Cerebellar cortex (tissue), 1 donor: Measurements from ENCODE around the gene RPL13.
"Not testable (repeated sequence)": the region's sequence is repeated elsewhere in the genome, so short reads cannot be mapped to it uniquely, and the experiment has no call there.

Experiments used
- DNase-seq: peaks from one replicate; pipeline ENCODE4 v3.0.0-alpha.2; 2015; ENCODE audit warnings: low spot score

RPL13 gene

DNA sequence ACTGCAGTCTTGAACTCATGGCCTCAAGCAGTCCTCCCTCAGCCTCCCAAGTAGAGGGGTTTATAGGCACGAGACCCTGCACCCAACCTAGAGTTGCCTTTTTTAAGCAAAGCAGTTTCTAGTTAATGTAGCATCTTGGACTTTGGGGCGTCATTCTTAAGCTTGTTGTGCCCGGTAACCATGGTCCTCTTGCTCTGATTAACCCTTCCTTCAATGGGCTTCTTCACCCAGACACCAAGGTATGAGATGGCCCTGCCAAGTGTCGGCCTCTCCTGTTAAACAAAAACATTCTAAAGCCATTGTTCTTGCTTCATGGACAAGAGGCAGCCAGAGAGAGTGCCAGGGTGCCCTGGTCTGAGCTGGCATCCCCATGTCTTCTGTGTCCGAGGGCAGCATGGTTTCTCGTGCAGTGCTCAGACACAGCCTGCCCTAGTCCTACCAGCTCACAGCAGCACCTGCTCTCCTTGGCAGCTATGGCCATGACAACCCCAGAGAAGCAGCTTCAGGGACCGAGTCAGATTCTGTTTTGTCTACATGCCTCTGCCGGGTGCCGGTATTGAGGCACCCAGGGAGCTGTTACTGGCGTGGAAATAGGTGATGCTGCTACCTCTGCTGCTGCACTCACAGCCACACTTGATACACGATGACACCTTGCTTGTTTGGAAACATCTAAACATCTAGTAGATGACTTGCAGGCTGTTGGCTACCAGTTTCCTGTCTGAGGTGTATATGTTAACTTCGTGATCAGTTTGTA is 3.3 kb downstream of the RPL13 start:
- DNase-seq = no peak

DNA sequence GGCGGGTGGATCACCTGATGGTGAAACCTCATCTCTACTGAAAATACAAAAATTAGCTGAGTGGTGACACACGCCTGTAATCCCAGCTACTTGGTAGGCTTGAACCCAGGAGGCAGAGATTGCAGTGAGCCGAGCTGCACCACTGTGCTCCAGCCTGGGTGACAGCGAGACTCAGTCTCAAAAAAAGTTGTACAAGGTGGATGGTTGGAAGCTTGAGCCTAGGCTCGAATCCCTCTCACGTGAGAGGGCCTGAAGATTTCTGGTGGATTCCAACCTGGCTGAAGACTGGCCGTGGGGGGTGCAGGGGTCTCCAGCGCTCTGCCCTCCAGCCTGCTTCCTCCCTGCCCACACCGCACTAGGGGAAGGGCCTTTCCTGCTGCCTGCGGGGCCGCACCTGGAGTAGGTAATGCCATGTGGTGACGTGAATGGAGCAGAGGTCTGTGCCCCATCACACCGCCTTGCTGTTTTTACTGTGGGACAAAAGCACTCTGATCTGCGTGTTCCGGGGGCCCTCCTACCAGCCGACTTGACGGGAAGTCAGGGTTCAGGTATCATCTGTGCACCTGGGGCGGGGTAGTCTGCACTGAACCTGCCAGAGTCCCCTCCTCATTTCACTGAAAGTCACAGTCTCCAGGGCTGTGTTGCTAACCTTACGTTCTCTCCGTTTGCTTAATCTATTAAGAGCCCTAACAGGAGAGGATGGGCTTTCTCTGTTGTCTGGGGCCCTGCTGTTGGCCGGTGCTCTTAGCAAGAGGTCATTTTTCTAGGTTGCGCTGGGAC is 4.2 kb downstream of the RPL13 start:
- DNase-seq = peak; percentile 64

DNA sequence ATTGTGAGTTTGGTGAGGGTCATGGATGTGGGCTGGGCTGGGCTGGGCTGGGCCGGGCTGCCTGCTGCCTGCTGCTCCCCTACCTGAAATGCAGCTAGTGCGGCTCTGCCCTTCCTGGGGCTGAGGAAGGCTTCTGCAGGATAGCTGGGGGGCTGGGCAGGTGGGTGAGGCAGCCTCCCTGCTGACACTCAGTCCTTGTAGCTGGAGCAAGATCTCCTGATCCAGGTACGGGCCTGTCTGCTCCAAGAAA is 4.7 kb downstream of the RPL13 start:
- peak; percentile 79 for DNase-seq

DNA sequence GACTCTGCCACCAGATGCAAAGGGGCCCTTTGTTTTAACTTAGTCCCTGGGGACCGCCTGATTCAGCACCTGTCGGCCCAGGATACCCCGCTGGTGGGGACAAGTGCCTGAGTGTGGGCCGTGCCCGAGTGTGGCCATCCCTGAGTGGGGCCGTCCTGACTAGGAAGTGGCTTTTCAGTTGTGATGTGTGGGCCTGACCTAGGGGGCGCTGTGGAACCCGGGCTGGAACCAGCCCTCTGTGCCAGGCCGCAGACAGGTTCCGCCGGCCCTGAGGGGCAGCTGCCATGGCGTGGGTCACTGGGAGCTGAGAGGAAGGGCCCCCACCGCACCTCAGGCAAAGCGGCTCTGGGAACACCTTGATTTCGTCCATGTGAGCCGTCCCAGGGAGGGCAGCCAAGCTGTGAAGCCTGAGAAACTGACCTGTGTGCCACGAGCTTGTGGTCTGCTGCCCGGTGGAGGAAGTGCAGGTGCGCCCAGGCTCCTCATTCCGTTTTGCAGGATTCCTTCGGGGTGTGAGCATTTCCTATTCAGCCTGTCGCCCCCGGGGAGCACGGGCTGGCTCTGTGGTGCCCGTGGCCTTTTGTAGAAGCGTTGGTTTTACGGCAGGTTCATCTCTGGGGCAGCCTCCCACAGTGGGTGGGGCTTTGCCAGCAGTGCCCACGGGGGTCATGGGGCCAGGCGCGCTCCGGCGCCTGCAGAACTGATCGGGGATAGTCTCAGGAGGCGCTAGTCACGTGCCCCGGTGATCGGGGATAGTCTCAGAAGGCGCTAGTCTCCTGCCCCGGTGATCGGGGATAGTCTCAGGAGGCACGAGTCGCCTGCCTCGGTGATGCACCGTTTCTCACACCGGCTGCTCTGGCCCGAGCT is 5.3 kb downstream of the RPL13 start:
- peak; percentile 59 for DNase-seq

DNA sequence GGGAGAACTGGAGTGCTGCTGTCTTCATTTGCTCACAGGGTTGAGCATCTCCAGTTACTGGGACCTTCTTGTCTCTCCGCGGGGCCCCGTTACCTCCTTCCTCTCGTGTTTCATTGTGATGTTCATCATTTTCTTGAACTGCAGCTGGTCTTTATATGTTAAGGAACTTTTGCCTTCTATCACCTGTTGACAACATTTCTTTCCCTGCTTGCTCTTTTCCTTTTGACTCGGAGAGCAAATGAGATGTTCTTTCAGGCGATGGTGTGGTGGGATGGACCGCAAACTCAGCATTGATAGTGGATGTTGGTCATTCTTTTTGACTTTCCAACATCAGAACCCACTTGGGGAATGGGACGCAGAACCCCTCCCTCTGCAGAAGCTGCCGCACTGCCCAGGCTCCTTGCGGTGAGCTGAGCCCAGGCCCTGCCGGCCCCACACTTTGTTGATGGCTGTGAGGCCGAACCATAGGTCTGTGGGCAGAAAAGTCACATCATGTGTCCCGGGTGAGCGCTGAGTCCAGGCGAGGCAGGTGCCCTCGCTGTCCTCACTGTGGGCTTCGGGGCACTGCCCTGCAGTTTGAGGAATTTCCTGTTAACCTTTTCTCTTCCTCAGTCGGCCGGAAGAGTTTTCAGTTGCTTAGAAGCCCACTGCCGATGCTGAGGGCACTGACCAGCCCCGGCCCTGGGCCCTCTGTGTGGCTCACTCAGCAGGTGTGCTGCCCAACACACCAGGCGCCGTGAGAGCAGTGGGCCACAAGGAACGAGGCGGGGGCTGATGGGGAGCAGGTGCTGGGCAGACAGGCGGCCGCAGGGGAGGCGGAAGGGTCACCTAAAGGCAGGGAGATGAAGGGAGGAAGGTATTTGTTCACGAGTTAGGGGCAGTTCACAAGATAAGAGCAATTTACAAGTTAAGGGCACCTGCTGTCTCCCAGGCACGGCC is 7.4 kb downstream of the RPL13 start:
- DNase-seq = no peak

DNA sequence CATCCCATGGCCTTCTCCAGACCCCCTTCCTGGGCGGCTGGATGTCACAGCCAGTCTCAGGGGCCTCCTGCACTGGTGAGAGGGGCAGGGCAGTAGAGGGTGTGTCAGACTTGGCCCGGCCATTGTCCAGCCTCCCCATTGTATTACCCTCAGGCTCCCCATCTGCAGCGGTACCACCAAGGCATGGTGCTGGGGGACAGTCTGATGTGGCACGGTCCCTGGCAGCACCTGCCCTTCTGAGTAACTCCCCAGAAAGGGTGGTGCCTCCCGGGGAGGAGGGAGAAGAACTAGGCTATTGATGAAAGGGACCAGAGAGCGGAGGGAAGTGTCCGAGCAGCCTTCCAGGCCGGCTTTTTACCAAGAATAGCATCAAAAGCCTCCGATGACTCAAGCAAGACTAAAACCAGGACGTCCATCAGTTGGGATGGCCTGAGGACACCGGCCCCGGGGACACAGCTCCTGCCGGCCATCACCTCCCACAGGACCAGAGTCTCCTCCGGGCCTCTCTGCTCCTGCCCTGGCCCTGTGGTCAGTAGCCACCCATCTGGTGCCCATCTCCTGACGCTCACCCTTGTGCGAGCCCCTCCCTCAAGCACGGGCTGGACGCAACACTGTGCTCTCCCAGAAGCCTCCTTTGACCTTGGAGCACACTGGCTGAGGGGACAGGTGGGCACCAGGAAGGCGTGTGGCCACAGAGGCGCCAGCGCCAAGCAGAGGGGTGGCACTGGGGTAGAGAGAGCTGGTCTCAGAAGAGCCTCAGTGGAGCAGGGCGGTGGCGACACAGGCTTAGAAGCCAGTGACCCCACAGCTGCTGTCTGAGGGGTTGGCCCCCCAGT is 9.2 kb downstream of the RPL13 start:
- no peak for DNase-seq

DNA sequence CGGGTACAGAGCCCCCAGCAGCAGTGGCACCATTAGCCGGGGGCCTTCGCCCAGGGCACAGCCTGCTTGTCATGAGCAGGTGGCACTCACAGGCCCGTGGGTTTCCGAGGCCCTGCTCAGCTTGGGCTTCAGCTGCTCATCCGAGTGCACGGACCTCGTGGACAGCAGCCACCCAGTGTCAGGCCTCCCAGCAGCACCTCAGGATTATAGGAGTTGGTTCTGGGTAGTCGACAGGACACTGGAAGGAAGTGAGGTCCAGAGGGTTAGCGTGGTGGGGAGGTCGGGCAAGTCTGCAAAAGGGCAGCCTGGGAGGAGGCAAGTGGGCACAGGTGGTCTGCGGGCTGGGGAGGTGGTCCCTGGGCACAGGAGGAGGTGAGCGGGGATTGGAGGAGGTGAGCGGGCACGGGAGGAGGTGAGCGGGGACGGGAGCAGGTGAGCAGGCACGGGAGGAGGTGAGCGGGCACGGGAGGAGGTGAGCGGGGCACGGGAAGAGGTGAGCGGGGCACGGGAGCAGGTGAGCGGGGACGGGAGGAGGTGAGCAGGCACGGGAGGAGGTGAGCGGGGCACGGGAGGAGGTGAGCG is 10.0 kb downstream of the RPL13 start:
- no peak for DNase-seq

DNA sequence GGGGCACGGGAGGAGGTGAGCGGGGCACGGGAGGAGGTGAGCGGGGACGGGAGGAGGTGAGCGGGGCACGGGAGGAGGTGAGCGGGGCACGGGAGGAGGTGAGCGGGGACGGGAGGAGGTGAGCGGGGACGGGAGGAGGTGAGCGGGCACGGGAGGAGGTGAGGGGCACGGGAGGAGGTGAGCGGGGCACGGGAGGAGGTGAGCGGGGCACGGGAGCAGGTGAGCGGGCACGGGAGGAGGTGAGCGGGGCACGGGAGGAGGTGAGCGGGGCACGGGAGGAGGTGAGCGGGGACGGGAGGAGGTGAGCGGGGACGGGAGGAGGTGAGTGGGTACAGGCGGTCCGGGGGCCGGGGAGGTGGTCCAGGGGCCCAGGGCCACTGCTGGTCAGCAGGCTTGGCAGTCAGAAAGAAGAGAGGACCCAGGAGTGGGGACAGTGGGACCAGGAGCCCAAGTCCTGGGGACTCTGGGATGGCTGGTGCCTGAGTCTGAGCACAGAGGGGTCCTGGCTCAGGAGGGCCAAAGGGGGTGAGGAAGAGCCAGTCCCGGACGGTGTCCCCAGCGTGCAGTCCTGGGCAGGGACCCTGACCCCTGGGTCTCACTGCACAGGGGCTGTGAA is 10.6 kb downstream of the RPL13 start:
- DNase-seq = not testable (repeated sequence)

DNA sequence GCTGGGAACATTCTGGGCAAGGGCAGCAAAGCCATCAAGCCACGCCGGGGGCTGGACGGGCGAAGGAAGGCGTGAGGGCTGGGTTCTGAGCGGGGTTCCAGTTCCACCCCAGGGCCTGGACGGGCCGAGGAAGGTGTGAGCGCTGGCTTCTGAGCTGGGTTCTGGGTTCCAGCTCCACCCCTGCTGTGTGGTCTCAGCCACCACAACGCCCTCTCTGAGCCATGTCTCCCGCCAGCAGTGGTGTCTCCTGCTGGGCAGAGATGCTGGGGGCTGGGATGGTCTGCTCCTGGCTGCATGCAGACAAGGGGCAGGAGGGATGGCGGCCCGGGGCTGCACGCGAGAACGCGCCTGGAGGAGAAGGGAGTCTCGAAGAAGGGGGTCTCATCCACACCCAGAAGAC is 11.2 kb downstream of the RPL13 start:
- no peak for DNase-seq

DNA sequence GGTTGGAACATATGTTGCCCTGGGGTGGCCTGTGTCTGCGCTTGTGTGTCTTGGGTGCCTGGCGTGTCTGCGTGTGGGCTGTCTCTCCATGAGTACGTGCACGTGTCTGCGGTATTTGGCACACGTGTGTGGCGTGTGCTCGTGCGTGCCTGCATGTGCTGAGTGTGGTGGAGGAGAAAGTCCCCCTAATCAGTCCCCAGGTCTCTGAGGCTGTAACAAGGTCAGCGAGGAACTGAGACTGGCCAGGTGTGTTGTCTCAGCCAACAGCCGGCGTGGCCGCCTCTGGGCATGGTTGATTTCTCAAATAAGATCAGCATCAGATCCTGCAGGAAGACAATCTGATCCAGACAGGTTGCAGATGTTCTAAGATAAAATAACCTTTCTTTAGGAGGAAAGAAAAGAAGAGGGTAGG is 11.6 kb downstream of the RPL13 start:
- DNase-seq = no peak

DNA sequence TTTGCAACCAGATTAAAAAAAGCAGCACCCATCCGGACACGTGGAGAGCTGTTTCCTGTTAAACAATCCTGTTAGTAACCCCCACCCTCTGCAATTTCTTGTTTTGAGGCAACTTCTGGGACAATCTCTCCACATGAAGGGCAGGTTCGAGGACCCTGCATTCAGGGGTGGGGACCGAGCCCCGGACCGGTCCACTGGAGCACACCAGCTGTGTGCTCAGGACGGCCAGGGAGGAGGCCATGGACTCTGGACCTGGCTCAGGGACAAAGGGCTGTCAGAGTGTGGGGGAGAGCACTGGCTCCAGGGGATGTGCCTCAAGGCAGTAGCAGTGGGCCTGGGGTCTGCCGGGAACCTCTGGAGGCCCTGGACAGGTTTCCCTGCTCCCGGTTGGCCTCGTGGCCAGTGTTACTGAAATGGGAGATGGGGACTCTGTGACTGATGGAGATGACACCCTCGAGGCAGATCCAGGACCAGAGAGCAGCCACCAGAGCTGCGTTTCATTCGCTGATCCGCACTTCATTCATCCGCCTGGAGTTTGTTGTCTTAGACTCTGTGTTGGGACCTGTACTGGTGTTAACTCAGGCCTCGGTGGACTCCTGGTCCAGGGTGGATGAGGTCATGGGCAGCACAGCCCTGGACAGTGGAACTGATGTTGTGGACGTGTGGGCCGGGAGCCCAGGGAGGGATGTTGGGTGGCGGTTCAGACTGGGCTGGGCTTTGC is 12.2 kb downstream of the RPL13 start:
- no peak for DNase-seq

DNA sequence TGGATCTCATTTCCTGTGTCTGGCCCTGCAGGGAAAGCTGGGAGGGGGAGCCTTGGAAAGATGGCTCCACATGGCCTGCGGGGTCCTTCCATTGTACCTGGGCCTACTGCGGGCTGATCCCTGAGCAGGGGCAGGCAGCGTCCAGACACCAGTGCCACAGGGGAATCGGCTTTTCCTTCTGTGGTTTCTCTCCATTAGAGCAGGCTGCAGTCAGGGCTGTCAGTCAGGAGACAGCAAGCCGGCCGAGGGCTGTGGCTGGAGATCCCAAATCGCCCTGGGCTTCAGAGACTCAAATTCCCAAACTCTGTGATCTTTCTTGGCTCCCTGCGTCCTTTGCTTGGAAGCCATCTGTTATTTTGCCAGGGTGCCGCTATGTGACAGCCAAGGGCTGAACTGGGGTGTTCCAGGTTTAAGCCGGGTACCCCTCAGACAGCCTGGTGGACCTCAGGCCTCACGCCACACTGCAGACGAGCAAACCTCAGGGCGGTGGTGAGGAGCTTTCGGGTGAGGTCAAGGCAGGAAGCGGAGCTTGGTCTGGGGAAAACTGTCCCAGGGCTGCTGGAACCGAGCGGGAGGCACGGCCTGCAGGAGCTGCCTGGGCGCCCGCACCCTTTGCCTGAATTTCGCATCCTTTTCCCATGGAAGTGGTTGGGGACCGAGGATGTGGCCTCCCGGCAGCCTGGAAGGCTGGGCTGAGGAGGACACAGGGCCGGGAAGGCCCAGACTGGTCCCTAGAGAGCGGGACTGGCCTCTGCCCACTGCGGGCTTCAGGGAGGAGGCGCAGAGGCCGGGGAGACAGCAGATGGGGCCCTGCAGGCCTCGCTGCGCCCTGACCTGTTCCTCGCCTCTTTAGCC is 13.6 kb downstream of the RPL13 start:
- DNase-seq = no peak

DNA sequence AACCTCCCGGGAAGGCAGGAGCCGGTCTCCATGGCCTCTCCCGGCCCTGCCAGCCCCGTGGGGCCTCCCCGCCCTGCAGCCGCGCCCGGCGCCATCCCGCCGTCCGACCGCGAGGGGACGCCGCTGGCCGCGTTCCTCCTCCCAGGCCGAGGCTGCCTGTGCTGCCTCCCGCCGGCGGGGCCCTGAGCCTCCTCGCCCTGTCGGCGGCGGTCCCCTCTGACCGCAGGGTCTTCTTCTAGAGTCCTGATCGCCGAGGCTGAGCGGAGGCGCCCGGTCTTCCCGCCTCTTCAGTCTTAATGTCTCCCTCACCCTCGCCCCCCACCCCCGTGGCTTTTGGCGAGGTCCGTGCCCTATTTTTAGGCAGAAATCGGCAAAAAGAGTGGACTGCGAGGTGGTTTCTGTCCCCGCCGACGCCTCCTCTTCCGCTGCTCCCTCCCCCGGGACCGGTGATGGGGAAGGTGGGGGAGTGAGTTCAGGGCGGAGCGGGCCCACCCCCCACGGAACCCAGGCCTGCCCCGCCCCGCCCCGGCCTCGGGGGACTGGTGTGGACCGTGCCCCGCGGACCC is 14.3 kb downstream of the RPL13 start:
- DNase-seq = no peak

DNA sequence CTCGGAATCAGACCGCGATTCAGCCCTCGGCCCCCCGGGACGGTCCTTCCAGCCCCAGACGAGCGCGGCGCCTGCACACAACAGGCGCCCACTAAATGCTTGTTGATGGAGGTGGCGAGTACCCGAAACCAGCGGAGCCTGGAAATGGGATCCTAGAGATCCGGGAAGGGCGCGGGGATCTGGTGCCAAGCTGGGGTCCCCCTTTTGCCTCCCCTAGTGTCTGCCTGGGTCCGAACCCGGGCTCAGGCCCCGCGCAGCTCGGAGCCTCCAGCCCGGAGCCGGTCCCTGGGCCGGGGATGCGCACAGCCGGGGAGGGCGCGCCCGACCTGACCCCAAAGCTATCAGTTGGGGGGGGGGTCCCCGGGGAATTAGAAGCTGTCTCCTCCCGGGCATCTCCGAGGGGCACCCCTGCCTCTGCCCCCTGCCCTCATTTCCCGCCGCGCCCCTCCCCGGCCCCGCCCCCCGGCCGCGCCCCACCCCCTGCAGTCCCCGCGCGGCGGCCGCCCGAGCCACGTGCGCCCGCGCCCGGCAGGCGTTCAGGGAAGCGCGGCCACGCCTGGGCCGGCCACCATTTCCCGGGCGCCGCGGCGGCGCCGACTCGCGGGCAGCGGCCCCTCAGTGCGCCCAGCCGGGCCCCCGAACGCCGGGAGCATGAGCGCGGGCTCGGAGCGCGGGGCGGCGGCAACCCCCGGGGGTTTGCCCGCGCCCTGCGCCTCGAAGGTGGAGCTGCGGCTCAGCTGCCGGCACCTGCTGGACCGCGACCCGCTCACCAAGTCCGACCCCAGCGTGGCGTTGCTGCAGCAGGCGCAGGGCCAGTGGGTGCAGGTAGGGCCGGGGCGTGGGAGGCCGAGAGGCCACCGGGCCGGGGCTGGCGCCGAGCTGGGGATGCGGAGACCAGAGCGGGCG is 15.0 kb downstream of the RPL13 start, which contains the start of gene CPNE7:
TSS of gene CPNE7 (plus strand) at position 512 of the 906 bp plus-strand sequence. CDS start at position 652, 140 bp downstream.
- DNase-seq = no peak

DNA sequence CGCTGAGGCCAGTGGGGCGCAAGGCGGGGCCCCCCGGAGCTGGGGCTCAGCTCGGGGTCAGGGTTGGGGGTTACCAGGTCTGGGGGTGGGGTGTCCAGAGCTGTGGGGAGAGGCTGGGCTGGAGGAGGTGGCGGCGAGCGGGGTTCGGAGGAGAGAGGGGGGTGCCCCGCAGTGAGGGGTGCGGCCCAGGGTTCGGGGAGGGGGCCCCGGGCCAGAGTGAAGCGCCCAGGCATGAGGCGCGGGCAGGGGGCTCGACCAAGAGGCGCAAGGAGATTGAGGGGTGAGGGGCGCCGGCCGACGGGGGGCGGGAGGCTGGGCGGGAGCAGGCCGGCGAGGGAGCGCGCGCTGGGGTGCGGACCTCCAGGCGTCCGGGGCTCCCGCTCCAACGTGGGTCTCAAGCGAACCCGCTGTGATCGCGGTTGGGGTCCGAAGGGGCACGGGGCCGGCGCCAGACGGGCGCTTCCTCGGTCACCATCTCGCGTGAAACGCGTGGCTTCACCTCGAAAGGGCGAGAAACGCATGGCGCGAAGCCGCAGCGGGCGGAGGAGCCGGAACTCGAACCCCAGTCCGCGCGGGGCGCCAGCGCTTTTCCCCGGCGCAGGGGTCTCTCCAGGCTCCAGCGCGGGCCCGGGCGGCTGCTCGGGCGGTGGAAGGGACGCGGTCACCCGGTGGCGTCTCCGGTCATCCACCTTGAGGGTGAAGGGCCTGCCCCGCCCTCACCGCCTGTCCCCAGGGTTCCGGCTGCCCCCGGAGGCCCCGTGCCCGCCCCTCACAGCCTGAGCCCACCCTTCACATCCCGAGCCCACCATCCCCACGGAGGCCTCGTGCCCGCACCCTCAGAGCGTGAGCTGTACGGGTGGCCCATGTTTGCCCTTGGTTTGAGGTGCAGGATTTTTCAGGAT is 15.9 kb downstream of the RPL13 start:
- no peak for DNase-seq
